NCI-H2196 treated with DMSO at 0.1 percent for 48 hours (cell line): ENCODE data around the gene MAB21L4.

Experiments
- DNase-seq: peaks from one replicate; lab custom pipeline; 2025; ENCODE audit not compliant: unreplicated experiment; lab: John Stamatoyannopoulos, UW

The MAB21L4 gene

GRCh38 chr2:240898108-240898730, 2.3 kb upstream of the MAB21L4 start:
- no peak for DNase-seq

- DNase-seq: peak; percentile 56
Measured at GRCh38 chr2:240896871-240897692, 1.1 kb upstream of the MAB21L4 start.

GRCh38 chr2:240896394-240896793, 438 bp upstream of the MAB21L4 start:
- DNase-seq: no peak

- no peak for DNase-seq
Measured at GRCh38 chr2:240894836-240895558, 959 bp downstream of the MAB21L4 start.

GRCh38 chr2:240894006-240894405, 1.9 kb downstream of the MAB21L4 start:
- DNase-seq: no peak

- DNase-seq: no peak
Measured at GRCh38 chr2:240893363-240893844, 2.6 kb downstream of the MAB21L4 start.

GRCh38 chr2:240892925-240893324, 3.0 kb downstream of the MAB21L4 start:
- DNase-seq: no peak

- DNase-seq: no peak
Measured at GRCh38 chr2:240892356-240892755, 3.6 kb downstream of the MAB21L4 start.

- DNase-seq: no peak
Measured at GRCh38 chr2:240891492-240892340, 4.2 kb downstream of the MAB21L4 start.

GRCh38 chr2:240890691-240891090, 5.3 kb downstream of the MAB21L4 start:
- DNase-seq: no peak

GRCh38 chr2:240889601-240890560, 6.1 kb downstream of the MAB21L4 start:
- DNase-seq: no peak

GRCh38 chr2:240888890-240889573, 6.9 kb downstream of the MAB21L4 start:
- no peak for DNase-seq

- no peak for DNase-seq
Measured at GRCh38 chr2:240888130-240888889, 7.6 kb downstream of the MAB21L4 start.

- DNase-seq: no peak
Measured at GRCh38 chr2:240887631-240888030, 8.3 kb downstream of the MAB21L4 start.

- no peak for DNase-seq
Measured at GRCh38 chr2:240886678-240887609, 9.0 kb downstream of the MAB21L4 start.

- DNase-seq: no peak
Measured at GRCh38 chr2:240886023-240886565, 9.9 kb downstream of the MAB21L4 start.

- no peak for DNase-seq
Measured at GRCh38 chr2:240885566-240885965, 10.4 kb downstream of the MAB21L4 start.
